Natural killer cell (primary cell): ENCODE measurements around the gene GOLGA8K. TPM values are rescaled to one million over a fixed set of nuclear protein-coding genes. Genes with fewer than 3 reads are reported as not detected.
"Not testable (repeated sequence)": the region's sequence is repeated elsewhere in the genome, so short reads cannot be mapped to it uniquely, and the experiment has no call there.

Experiments
- ATAC-seq, 3 donors: fragments of 150-1000 bp in 2 of 3; fragments of 200-7000 bp in 1 of 3; cut with Tn5 transposase; 1 replicate in 1 of 3; 2 replicates in 2 of 3; pipeline ENCODE4 v1.10.0; 2021; ENCODE audit warnings: mild to moderate bottlenecking in 2 of 3, moderate library complexity in 2 of 3
- DNase-seq, 2 donors: peaks; one replicate each; pipeline versions ENCODE4 v3.0.0 to v3.0.0-alpha.2; 2013 to 2021; ENCODE audit warnings: mixed read lengths in 1 of 2
- H3K27ac ChIP-seq: one replicate; pipeline ENCODE4 v1.5.1; 2013; ENCODE audit warnings: mild to moderate bottlenecking, low read length
- H3K27me3 ChIP-seq: one replicate; pipeline ENCODE4 v1.6.1; 2013; ENCODE audit warnings: low read length; ENCODE audit not compliant: control insufficient read depth, insufficient read depth
- H3K36me3 ChIP-seq: one replicate; pipeline ENCODE4 v1.6.1; 2013; ENCODE audit warnings: low read length; ENCODE audit not compliant: control insufficient read depth, insufficient read depth
- H3K4me1 ChIP-seq: one replicate; pipeline ENCODE4 v1.6.1; 2013; ENCODE audit warnings: low read length; ENCODE audit not compliant: control insufficient read depth, insufficient read depth
- H3K4me3 ChIP-seq: one replicate; pipeline ENCODE4 v1.5.1; 2013; ENCODE audit warnings: low read length
- H3K9me3 ChIP-seq: one replicate; pipeline ENCODE4 v1.6.1; 2013; ENCODE audit warnings: low read length; ENCODE audit not compliant: control insufficient read depth, insufficient read depth
- H3K27ac Mint-ChIP-seq, 2 donors: one replicate each; pipeline ENCODE4 v1.8.0; 2022; ENCODE audit warnings: mild to moderate bottlenecking in 2 of 2, mixed read lengths in 2 of 2, moderate library complexity in 1 of 2
- H3K27me3 Mint-ChIP-seq, 2 donors: one replicate each; pipeline ENCODE4 v1.8.0; 2022; ENCODE audit warnings: low read depth in 2 of 2, mixed read lengths in 2 of 2
- H3K36me3 Mint-ChIP-seq: one replicate; pipeline ENCODE4 v1.8.0; 2022; ENCODE audit warnings: mixed read lengths
- H3K4me1 Mint-ChIP-seq, 2 donors: one replicate each; pipeline ENCODE4 v1.8.0; 2022; ENCODE audit warnings: mixed read lengths in 2 of 2
- H3K4me3 Mint-ChIP-seq: one replicate; pipeline ENCODE4 v1.8.0; 2022; ENCODE audit warnings: mild to moderate bottlenecking, moderate library complexity, mixed read lengths
- H3K9me3 Mint-ChIP-seq, 2 donors: one replicate each; pipeline ENCODE4 v1.8.0; 2022; ENCODE audit warnings: mixed read lengths in 2 of 2
- WGBS: methylation state at CpG from one replicate; pipeline ENCODE4 v1.1.7; 2013; ENCODE audit warnings: missing lambda C conversion rate; ENCODE audit not compliant: insufficient coverage; 5-methylcytosine and 5-hydroxymethylcytosine counted together
- intact Hi-C: fragments of 100-400 bp; cut with micrococcal nuclease; formaldehyde crosslinking; loops from one replicate; pipeline ENCODE4 v1.14.2; 2022
- total RNA-seq, 4 donors: library from RNA; stranded (reverse); fragments of 120-200 nt in 1 of 4; gene quantifications; one replicate each; pipeline versions ENCODE4 v1.2.3 to v1.2.4, GENCODE V29; 2013 to 2022

Gene GOLGA8K
- total RNA-seq, 3 donors from 2014 or later (not counting 1 experiment from before 2014, with no cell fraction given): 4.5 to 9.2 (median 6.2) TPM

DNA sequence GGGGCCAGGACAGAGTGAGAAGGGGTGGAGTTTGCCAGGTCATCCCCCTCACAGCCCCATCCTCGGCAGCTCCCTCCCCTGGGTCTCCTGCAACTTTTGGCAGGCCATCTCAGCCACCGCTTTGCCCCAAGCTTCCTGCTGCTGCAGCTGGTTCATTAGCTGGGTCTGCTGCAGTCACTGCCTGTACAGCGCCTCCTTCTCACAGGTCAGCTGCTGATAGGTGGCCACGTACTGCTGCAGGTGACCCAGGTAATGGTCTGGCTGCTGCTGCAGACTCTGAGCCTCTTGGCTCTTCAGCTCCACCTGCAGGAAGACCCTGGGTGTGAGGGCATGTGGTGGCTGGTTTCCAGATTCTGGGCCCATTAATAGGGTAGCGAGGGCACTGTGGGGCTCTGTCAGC is 8.3 kb downstream of the GOLGA8K start:
- H3K4me3 ChIP-seq, H3K27ac Mint-ChIP-seq, H3K9me3 ChIP-seq, H3K4me1 ChIP-seq, intact Hi-C loops, H3K4me1 Mint-ChIP-seq, H3K27ac ChIP-seq, H3K4me3 Mint-ChIP-seq, H3K27me3 Mint-ChIP-seq, H3K36me3 ChIP-seq, H3K27me3 ChIP-seq, DNase-seq, H3K9me3 Mint-ChIP-seq, ATAC-seq, H3K36me3 Mint-ChIP-seq: not testable (repeated sequence)
- WGBS: no CpG with 5 or more reads among the region's 5 CpGs

DNA sequence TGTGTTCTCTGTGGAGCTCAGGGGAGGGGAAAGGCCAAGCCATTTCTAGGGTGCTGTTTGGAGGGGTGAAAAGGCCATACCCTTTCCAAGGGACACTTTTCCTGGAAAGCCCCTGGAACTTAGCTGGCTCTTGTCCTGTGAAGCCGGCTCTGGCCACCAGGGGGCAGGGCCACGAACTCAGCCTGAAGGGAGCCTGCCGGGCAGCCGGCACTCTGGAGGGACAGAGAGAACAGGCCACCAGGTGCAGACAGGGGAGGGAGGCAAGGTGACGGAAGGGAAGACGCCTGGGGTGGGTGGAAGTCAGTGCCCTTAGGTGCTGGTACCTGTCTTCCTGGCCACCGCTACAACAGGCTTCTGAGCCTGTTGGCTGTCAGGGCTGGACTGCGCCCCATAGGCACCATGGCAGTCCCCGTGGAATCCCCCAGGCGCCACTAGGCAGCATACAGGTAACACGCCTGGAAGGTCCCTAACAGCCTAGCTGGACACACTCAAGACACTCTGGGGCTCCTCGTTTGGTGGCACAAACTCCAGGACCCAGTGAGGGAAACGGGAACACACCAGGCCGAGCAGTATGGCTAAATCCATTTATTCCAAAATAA is 14.9 kb downstream of the GOLGA8K start:
- H3K4me3 ChIP-seq, H3K36me3 Mint-ChIP-seq, H3K4me1 ChIP-seq, H3K27me3 ChIP-seq, H3K36me3 ChIP-seq, DNase-seq, H3K4me3 Mint-ChIP-seq, H3K27ac ChIP-seq, H3K27ac Mint-ChIP-seq, H3K9me3 ChIP-seq, H3K9me3 Mint-ChIP-seq, H3K27me3 Mint-ChIP-seq, H3K4me1 Mint-ChIP-seq, intact Hi-C loops: not testable (repeated sequence)
- ATAC-seq: peak in 2 of 3 donors; percentile 57 to 63
- no CpG with 5 or more reads among the region's 14 CpGs for WGBS

- H3K4me3 ChIP-seq, intact Hi-C loops, H3K36me3 Mint-ChIP-seq, H3K4me1 ChIP-seq, H3K4me1 Mint-ChIP-seq, H3K9me3 Mint-ChIP-seq, H3K4me3 Mint-ChIP-seq, H3K27ac Mint-ChIP-seq, H3K27me3 Mint-ChIP-seq, DNase-seq, H3K27me3 ChIP-seq, H3K9me3 ChIP-seq, H3K27ac ChIP-seq, ATAC-seq, H3K36me3 ChIP-seq: not testable (repeated sequence)
- WGBS: no CpG with 5 or more reads among the region's 13 CpGs
These were observed 17.1 kb downstream of the GOLGA8K start for GRCh38 chr15:32385823-32386495.

GRCh38 chr15:32374185-32374584 is 28.9 kb downstream of the GOLGA8K start:
- H3K4me3 Mint-ChIP-seq, H3K4me3 ChIP-seq, H3K27ac Mint-ChIP-seq, H3K27me3 Mint-ChIP-seq, H3K27me3 ChIP-seq, H3K9me3 Mint-ChIP-seq, H3K27ac ChIP-seq, DNase-seq, intact Hi-C loops, H3K4me1 ChIP-seq, H3K36me3 Mint-ChIP-seq, H3K4me1 Mint-ChIP-seq, H3K9me3 ChIP-seq, H3K36me3 ChIP-seq: not testable (repeated sequence)
- no CpG with 5 or more reads among the region's 2 CpGs for WGBS
- ATAC-seq: peak in 1 of 3 donors; percentile 16

DNA sequence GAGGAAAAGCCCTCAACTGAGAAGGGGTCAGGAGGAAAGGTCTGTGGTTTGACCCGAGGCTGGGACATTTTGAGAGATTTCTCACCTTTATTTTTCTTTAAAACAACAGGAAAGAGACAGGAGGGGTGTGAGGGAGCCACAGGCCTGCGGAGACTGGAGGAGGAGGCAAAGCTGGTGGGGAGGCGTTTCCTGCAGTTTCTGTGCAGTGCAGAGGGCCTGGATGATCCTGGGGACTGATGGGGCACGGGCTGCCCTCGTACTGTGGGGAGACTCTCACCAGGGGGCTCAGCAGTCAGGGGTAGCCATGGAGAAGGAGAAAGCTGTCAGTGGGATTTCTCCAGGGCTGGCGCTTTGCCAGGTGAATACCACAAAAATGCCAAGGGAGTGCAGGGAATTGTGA is 29.4 kb downstream of the GOLGA8K start:
- H3K36me3 ChIP-seq, H3K9me3 ChIP-seq, H3K4me3 Mint-ChIP-seq, H3K27me3 ChIP-seq, H3K27me3 Mint-ChIP-seq, H3K4me1 Mint-ChIP-seq, DNase-seq, H3K36me3 Mint-ChIP-seq, H3K27ac ChIP-seq, H3K4me1 ChIP-seq, H3K27ac Mint-ChIP-seq, H3K4me3 ChIP-seq, H3K9me3 Mint-ChIP-seq, intact Hi-C loops: not testable (repeated sequence)
- peak; percentile 59 to 93 (median 82) for ATAC-seq
- WGBS: no CpG with 5 or more reads among the region's 6 CpGs

- ATAC-seq, H3K4me3 Mint-ChIP-seq, H3K9me3 Mint-ChIP-seq, H3K36me3 ChIP-seq, H3K27me3 ChIP-seq, intact Hi-C loops, H3K27me3 Mint-ChIP-seq, DNase-seq, H3K4me1 ChIP-seq, H3K4me1 Mint-ChIP-seq, H3K9me3 ChIP-seq, H3K36me3 Mint-ChIP-seq, H3K4me3 ChIP-seq, H3K27ac ChIP-seq, H3K27ac Mint-ChIP-seq: not testable (repeated sequence)
- WGBS: 89% methylated on average over 2 of the region's 5 CpGs
These were observed 31.0 kb downstream of the GOLGA8K start for GRCh38 chr15:32372075-32372474.

DNA sequence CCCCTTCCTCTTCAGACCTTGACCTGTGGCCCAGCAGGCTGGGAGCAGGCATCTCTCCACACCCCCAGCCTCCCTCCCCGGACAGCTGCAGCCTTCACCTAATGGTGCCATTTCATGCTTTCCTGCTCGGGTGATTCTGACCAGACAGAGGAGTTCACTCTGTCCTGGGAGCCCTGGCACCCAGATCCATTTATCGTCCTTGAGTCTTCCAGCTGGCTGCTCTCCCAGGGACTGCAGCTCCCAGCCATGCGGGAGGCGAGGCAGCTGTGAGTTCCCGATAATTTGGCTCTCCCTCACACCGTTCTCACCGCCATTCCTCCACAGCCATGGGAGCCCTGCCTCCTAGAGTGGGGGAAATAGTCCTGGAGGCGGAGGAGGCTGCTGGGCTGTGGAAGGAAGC is 32.6 kb downstream of the GOLGA8K start:
- H3K27me3 ChIP-seq, H3K27ac ChIP-seq, DNase-seq, H3K4me1 ChIP-seq, H3K4me3 ChIP-seq, H3K27ac Mint-ChIP-seq, H3K27me3 Mint-ChIP-seq, H3K4me3 Mint-ChIP-seq, intact Hi-C loops, H3K36me3 ChIP-seq, H3K9me3 ChIP-seq, H3K36me3 Mint-ChIP-seq, H3K4me1 Mint-ChIP-seq, H3K9me3 Mint-ChIP-seq, ATAC-seq: not testable (repeated sequence)
- WGBS: no CpG with 5 or more reads among the region's 9 CpGs

DNA sequence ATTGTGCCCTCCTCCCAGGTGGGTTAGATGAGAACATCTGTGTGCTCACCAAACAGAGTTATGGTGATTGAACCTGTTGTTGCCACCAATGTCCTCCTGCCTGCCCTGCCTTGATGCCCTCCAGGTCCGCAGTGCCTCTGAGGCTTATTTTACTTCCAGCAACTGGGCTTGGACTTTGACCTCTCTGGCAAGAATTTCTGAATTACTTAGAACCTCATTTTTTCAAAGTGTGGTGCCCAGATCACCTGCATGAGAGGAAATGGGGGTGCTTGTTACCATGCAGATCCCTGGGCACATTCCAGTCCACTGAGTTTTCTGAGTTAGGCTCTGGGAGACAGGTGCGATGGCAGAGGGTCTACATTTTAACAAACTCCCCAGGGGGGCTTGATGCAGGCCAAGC is 33.0 kb downstream of the GOLGA8K start:
- H3K4me1 Mint-ChIP-seq, H3K27ac ChIP-seq, intact Hi-C loops, H3K4me3 Mint-ChIP-seq, ATAC-seq, H3K36me3 Mint-ChIP-seq, H3K36me3 ChIP-seq, H3K4me1 ChIP-seq, H3K27me3 Mint-ChIP-seq, H3K9me3 ChIP-seq, H3K9me3 Mint-ChIP-seq, H3K27me3 ChIP-seq, DNase-seq, H3K4me3 ChIP-seq, H3K27ac Mint-ChIP-seq: not testable (repeated sequence)
- no CpG with 5 or more reads among the region's 2 CpGs for WGBS
